GM12864 (cell line): Measurements from ENCODE around the gene ARVCF.

Experiments used
- DNase-seq: peaks from one replicate; pipeline ENCODE4 v3.0.0-alpha.2; 2011; ENCODE audit warnings: low read depth
- H3K4me3 ChIP-seq: 2 replicates; pipeline ENCODE4 v1.5.1; 2011; ENCODE audit warnings: mild to moderate bottlenecking, low read depth, low read length, control low read depth
- TF ChIP-seq, protein P1 (sequence below): IDR thresholded peaks from 2 replicates; pipeline ENCODE4 v1.5.1; 2011; ENCODE audit warnings: low read depth, mild to moderate bottlenecking, moderate library complexity, low read length, control low read depth, inconsistent platforms; ENCODE audit errors: missing control alignments

ARVCF gene

DNA sequence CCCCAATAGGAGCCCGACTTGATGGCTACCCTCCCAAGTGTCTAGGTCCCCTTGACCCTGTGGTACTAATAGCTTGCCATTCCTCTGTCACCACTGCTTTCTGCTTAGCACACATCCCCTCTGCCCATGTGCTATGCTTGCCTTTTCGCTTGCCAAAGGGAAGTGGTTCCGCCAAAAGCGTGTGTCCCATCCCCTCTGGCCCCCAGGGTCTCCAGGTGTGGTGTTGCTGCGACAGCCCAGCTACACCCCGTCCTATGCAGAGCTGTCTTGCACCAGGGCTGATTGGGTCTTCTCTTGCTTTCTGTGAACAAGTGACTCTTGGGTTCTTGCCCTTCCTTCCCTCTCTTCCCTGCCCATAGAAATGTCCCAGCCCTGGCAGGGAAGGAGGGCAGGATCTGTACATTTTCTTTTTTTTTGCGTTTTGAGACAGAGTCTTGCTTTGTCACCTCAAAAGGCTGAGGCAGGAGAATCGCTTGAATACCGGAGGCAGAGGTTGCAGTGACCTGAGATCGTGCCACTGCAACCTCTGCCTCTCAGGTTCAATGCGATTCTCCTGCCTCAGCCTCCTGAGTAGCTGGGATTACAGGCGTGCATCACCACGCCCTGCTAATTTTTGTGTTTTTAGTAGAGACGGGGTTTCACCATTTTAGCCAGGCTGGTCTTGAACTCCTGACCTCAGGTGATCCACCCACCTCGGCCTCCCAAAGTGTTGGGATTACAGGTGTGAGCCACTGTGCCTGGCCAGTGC is 8.2 kb upstream of the ARVCF start:
- H3K4me3 ChIP-seq, result no peak overlapping the region
- DNase-seq, result no peak
- TF ChIP-seq, protein P1, sequence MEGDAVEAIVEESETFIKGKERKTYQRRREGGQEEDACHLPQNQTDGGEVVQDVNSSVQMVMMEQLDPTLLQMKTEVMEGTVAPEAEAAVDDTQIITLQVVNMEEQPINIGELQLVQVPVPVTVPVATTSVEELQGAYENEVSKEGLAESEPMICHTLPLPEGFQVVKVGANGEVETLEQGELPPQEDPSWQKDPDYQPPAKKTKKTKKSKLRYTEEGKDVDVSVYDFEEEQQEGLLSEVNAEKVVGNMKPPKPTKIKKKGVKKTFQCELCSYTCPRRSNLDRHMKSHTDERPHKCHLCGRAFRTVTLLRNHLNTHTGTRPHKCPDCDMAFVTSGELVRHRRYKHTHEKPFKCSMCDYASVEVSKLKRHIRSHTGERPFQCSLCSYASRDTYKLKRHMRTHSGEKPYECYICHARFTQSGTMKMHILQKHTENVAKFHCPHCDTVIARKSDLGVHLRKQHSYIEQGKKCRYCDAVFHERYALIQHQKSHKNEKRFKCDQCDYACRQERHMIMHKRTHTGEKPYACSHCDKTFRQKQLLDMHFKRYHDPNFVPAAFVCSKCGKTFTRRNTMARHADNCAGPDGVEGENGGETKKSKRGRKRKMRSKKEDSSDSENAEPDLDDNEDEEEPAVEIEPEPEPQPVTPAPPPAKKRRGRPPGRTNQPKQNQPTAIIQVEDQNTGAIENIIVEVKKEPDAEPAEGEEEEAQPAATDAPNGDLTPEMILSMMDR, result no peak

DNA sequence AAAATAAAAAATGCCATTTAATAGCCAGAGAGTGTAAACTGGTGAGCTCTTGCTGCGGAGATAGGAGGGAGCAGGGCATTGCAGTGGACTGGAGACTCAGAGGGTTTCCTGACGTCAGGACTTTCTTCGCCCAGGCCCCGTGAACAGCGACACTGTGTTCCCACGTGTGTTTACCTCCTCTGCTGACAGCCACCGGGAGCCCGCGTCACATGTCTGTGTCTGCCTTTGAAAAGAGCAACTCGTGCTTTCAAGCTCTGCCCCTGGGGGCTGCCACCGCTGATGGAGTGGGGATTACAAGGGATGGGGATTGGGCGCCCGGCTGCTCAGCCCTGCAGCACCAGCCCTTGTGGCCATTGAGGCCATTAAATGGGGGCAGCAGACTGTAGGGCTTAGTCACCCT is 7.6 kb upstream of the ARVCF start:
- TF ChIP-seq, protein P1, result no peak
- no peak overlapping the region for H3K4me3 ChIP-seq
- no peak for DNase-seq

DNA sequence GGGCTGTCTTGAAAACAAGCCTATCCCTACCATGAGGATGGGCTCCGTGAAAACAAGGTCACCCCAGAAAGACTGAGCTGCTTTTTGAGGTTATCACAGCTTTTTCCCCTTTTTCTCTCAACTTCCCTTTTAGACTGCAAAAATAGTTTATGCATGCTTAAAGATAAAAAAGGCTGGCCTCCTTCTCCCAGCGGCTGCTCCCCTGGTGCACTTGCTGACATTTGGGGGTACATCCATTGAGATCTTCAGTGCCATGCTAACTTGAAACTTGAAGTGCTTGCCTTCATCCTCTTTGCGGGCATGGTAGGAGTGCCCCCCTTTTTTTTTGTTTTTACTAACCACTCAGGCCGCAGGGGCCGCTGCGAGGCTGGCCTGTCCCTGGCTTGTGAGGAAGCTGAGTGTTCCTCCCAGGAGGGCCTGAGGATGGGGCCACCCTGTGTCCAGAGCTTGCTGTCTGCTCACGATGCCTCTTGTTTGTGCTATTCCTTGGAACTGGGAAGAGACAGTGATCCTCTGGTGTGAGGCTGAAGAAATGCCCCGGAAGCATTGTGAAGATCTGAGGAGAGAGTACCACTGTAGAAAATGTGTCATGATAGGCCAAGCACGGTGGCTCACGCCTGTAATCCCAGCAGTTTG is 6.5 kb upstream of the ARVCF start:
- H3K4me3 ChIP-seq, result no peak overlapping the region
- DNase-seq, result no peak
- TF ChIP-seq, protein P1, result no peak

DNA sequence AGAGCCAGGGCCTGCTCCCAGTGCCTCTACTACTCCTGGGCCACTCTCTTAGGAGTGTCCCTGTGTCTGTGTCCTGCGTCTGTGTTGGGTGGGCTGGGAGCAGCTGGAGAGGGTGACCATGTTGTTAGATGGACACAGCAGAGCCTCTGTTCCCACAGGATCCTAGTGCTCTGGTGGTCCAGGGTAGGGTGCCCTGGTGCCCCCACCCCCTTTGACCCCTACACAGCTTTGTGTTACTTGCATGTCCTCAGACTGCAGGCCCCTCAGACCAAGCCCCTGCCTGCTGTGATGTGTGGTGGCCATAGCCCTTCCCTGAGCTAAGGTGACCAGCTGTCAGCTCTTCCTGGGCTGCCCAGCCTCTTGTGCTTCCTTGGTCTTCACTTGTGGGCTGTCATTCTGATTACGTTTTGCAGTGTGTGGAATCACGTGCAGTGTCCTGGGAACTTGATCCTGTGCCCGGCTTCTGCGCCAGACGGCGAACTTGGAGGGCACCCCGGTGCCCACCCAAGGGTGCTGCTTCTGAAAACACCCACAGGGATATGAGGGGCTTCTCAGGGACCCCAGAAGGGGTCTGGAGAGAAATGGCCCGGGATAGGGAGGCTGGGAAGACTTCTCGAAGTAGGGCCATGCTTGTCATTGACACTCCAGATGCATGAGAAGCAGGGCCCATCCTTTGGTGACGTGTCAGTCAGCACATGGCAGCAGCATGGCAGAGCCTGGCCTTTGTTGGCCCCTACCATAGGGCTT is 5.8 kb upstream of the ARVCF start:
- DNase-seq, result no peak
- H3K4me3 ChIP-seq, result peak overlapping the region; percentile 69
- TF ChIP-seq, protein P1, result no peak

DNA sequence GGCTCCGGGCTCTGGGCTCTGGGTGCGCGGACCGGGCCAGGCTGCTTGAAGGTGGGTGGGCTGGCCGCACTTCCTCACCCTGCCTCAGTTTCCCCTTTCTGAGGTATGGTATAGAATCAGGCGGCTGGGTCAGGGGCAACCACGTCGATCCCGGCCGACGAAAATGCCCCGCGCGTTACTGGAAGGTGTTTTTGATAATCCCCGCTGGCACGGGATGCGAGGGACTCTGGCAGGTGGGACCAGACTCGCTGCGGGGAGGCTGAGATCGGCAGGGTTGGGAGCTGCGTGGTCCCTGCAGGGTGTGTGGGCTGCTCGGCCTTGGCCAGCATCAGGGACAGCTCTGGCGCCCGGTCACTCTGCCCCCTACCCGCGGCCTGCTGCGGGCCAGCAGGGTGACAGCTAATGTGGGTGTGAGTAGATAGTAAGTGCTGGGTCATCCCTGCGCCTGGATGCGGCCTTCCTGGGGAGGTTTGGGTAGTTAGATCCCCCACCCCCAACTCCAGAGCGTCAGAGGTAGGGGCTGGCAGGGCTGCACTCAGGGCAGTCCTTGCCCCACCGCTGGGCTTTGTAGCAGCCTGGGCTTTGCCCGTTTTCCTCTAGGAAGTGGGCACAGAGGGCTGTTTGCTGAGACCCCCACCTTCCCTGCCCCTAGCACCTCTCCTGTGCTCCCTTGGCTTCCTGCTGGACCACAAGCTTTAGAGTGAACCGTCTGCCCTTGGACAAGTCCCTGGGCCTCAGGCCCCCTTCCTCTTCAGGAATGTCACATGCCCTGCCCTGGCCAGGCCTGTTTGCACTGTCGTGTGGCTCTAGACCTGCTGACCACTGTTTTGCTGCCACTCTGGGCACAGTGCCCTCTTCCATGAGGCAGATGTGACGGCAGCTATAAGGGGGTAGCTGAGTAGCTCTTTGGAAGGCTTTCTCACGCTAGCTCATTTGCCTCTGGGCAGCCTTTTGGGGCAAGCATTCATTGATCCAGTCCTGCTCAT is 4.9 kb upstream of the ARVCF start:
- no peak for DNase-seq
- peak overlapping the region; percentile 69 for H3K4me3 ChIP-seq
- TF ChIP-seq, protein P1, result no peak

DNA sequence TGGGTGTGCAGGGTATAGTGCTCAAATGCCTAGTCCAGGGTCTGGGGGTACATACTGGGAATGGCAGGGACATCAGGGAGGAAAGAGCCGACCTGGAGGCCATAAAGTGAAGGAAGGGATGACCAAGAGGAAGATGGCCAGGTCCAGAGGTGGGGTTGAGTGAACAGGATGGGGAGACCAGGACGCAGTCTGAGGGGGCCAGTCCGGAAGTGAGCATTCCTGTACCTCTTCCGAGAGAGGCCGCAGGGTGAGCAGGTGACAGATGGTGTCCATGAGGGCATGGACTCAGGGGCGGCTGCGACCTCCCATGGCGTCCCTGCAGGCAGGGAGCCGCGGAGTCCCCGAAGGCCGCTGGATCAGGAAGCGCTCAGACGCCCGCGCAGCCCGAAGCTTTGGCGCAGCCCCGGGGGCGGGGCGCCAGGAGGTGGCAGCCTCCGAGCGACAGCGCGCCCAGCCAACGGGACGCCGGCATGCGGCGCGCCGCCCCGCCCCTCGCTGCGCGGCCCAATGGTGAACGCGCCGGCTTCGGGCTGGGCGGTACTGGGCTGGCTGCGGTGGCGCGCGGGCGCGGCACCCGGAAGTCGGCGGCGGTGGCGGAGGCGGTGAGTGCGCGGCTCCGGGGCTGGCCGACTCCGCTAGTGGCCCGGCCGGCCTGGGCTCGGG is 4.0 kb upstream of the ARVCF start, which contains the start of gene TANGO2:
Gene TANGO2, plus strand, starts transcription at position 578 of the 663 bp plus-strand sequence. CDS start 15,689 bp downstream, outside the sequence.
- DNase-seq, result peak; percentile 59
- peak within 1 kb of the TSS; percentile 69 for H3K4me3 ChIP-seq
- TF ChIP-seq, protein P1, result no peak
